ENCODE results near the gene ZMIZ1. TPM values are rescaled to one million over a fixed set of nuclear protein-coding genes. Genes with fewer than 3 reads are reported as not detected.

Gene ZMIZ1
- total RNA-seq, 4 donors from 2014 or later: 65.5 to 88.2 (median 69.3) TPM

DNA sequence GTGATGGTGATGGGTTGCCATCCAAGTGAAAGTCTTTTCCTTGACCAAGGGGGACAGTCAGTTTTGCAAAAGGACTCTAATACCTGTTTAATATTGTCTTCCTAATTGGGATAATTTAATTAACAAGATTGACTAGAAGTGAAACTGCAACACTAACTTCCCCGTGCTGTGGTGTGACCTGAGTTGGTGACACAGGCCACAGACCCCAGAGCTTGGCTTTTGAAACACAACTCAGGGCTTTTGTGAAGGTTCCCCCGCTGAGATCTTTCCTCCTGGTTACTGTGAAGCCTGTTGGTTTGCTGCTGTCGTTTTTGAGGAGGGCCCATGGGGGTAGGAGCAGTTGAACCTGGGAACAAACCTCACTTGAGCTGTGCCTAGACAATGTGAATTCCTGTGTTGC is 285.4 kb downstream of the ZMIZ1 start:
- Histone ChIP-seq H3K4me1 (peaks cover 0 to 5% (median 1%) of the 10 kb centered on the region in 4 donors), H3K4me3 (no peak overlapping the region), H3K27ac (no peak overlapping the region), H3K27me3 (no peaks in the 10 kb centered on the region), H3K36me3 (peaks cover 0 to 88% (median 22%) of the 10 kb centered on the region in 3 donors), H3K9me3 (no peaks in the 10 kb centered on the region)
- no peak for TF ChIP-seq POLR2A (IDR thresholded peaks at IDR 0.05)
- TF ChIP-seq, protein P1, sequence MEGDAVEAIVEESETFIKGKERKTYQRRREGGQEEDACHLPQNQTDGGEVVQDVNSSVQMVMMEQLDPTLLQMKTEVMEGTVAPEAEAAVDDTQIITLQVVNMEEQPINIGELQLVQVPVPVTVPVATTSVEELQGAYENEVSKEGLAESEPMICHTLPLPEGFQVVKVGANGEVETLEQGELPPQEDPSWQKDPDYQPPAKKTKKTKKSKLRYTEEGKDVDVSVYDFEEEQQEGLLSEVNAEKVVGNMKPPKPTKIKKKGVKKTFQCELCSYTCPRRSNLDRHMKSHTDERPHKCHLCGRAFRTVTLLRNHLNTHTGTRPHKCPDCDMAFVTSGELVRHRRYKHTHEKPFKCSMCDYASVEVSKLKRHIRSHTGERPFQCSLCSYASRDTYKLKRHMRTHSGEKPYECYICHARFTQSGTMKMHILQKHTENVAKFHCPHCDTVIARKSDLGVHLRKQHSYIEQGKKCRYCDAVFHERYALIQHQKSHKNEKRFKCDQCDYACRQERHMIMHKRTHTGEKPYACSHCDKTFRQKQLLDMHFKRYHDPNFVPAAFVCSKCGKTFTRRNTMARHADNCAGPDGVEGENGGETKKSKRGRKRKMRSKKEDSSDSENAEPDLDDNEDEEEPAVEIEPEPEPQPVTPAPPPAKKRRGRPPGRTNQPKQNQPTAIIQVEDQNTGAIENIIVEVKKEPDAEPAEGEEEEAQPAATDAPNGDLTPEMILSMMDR (IDR thresholded peaks at IDR 0.05): no peak
- no peak for TF ChIP-seq EP300 (IDR thresholded peaks at IDR 0.05)
- no peak for DNase-seq (ENCODE audit: low spot score in 2 of 2)
- 56 to 62% methylated on average over 3 of the region's 3 CpGs for WGBS, 2 donors

DNA sequence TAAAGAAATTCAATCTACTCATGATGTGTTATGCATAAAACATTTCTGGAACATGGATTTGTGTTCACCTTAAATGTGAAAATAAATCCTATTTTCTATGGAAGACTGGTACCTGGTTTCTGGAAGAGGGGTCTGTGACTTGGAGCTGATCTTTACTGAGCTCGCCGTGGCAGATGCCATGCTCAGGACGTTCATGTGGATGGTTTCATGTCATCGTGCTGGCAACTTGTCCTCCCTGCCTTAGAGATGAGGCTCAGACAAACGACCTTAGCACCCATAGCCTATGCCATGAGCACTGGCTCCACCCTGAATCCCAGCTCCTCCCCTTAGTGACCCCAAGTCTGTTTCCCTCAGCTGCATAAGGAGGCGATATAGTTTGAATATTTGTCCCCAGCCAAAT is 285.8 kb downstream of the ZMIZ1 start:
- H3K27me3 ChIP-seq: no peaks in the 10 kb centered on the region
- H3K4me3 ChIP-seq: no peak overlapping the region
- H3K9me3 ChIP-seq: no peaks in the 10 kb centered on the region
- DNase-seq (ENCODE audit: low spot score in 2 of 2): no peak
- H3K27ac ChIP-seq: no peak overlapping the region
- peaks cover 0 to 83% (median 22%) of the 10 kb centered on the region in 3 donors for H3K36me3 ChIP-seq
- H3K4me1 ChIP-seq: peaks cover 0 to under 1% (median 0%) of the 10 kb centered on the region in 4 donors
- TF ChIP-seq, protein P1 (IDR thresholded peaks at IDR 0.05): no peak
- no peak for TF ChIP-seq POLR2A (IDR thresholded peaks at IDR 0.05)
- TF ChIP-seq EP300 (IDR thresholded peaks at IDR 0.05): no peak
- WGBS, 2 donors: 93% methylated on average over 6 of the region's 6 CpGs

DNA sequence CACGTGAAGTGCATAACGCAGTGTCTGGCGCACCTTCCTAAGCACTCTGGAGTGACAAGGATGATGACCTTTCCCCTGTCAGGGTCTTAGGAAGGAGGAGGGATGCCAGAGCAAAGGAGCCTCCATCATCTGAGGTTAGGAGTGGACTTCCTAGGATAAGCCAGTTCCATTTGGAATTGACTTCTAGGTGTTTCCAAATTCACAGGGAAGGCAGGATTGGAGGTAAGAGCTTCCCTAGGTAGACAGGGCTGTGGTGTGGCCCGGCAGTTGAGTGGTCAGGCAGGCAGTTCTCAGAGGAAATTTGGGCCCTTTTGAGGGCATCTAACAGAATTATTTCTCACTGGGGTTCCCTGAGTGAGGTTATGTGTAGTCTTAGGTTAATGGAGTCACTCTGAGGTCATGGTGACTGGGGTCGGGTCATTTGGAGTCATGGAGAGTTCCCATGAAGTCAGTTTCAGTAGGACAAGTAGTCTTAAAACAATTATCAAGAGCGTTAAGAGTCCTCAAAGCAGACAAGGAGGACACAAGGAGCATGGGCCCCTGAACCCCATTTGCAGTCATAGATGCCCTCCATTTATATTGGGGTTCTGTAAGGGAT is 286.8 kb downstream of the ZMIZ1 start:
- H3K27ac ChIP-seq: no peak overlapping the region
- DNase-seq (ENCODE audit: low spot score in 2 of 2): no peak

DNA sequence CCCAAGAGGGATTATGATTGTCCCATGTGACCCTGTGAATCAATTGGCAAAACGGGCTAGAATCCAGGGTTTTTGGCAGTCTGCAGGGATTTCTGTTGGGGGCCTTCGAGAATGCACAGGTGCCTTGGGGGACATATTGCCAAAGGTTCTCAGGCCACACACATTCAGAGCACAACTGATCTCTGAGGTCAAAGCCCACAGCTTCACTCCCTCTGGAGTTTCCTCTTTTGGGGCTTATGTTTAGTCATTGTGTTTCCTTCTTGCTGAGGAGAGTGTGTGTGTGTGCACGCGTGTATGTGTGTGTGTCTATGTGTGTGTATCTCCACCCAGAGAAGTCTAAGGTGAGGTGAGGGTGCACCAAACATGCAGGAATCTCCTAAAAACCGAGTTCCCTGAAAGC is 287.3 kb downstream of the ZMIZ1 start:
- Histone ChIP-seq H3K4me1 (no peaks in the 10 kb centered on the region), H3K36me3 (peaks cover 0 to 69% (median 16%) of the 10 kb centered on the region in 3 donors), H3K27ac (no peak overlapping the region), H3K27me3 (no peaks in the 10 kb centered on the region), H3K4me3 (no peak overlapping the region), H3K9me3 (no peaks in the 10 kb centered on the region)
- TF ChIP-seq EP300 (IDR thresholded peaks at IDR 0.05): no peak
- TF ChIP-seq, protein P1 (IDR thresholded peaks at IDR 0.05): no peak
- no peak for TF ChIP-seq POLR2A (IDR thresholded peaks at IDR 0.05)
- no peak for DNase-seq (ENCODE audit: low spot score in 2 of 2)
- WGBS, 2 donors: 80 to 89% methylated on average over 5 of the region's 5 CpGs

More for the DNA sequence above, 286.8 kb downstream of the ZMIZ1 start:
- Histone ChIP-seq H3K9me3 (no peaks in the 10 kb centered on the region), H3K36me3 (peaks cover 0 to 74% (median 21%) of the 10 kb centered on the region in 3 donors), H3K4me3 (no peak overlapping the region), H3K27me3 (no peaks in the 10 kb centered on the region), H3K4me1 (no peaks in the 10 kb centered on the region)
- TF ChIP-seq EP300 (IDR thresholded peaks at IDR 0.05) (no peak), POLR2A (IDR thresholded peaks at IDR 0.05) (no peak)
- TF ChIP-seq, protein P1 (IDR thresholded peaks at IDR 0.05): no peak
- 77 to 80% methylated on average over 6 of the region's 6 CpGs for WGBS, 2 donors

DNA sequence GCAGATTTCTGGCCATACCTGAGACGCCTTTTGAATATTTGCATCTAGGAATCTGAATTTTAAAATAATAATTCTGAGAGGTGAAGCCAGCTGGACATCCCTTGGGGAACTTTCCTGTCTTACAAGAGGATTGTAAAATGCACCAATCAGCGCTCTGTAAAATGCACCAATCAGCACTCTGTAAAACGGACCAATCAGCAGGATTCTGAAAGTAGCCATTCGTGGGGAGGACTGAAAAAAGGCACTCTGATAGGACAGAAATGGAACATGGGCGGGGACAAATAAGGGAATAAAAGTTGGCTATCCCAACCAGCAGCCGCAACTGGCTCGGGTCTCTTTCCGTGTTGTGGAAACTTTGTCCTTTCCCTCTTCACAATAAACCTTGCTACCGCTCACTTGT is 288.4 kb downstream of the ZMIZ1 start:
- peaks cover 0 to 58% (median 7%) of the 10 kb centered on the region in 3 donors for H3K36me3 ChIP-seq
- no peaks in the 10 kb centered on the region for H3K4me1 ChIP-seq
- no peak for DNase-seq (ENCODE audit: low spot score in 2 of 2)
- H3K4me3 ChIP-seq: no peak overlapping the region
- TF ChIP-seq, protein P1 (IDR thresholded peaks at IDR 0.05): no peak
- TF ChIP-seq EP300 (IDR thresholded peaks at IDR 0.05): no peak
- no peak for TF ChIP-seq POLR2A (IDR thresholded peaks at IDR 0.05)
- H3K27ac ChIP-seq: no peak overlapping the region
- H3K27me3 ChIP-seq: no peaks in the 10 kb centered on the region
- no peaks in the 10 kb centered on the region for H3K9me3 ChIP-seq
- 95 to 96% methylated on average over 9 of the region's 9 CpGs for WGBS, 2 donors
